ENCODE measurements around the gene SMPD2.

Gene SMPD2

GRCh38 chr6:109429496-109429895 lies 11.0 kb upstream of the SMPD2 start:
- Mint-ChIP-seq H3K4me3 (no peak overlapping the region), H3K27me3 (peaks cover 27% of the 10 kb centered on the region), H3K4me1 (peaks cover 5% of the 10 kb centered on the region), H3K36me3 (ENCODE audit: insufficient read depth) (peaks cover 2% of the 10 kb centered on the region), H3K27ac (ENCODE audit: low read depth) (peak overlapping the region; percentile 7), H3K9me3 (no peaks in the 10 kb centered on the region)
- DNase-seq (ENCODE audit: low spot score in 2 of 2) (no peak), ATAC-seq (replicated peaks; ENCODE audit: extremely low read depth, poor library complexity, severe bottlenecking) (no peak)

- H3K27me3 Mint-ChIP-seq: peaks cover 12% of the 10 kb centered on the region
- ATAC-seq (replicated peaks; ENCODE audit: extremely low read depth, poor library complexity, severe bottlenecking) (no peak), DNase-seq (ENCODE audit: low spot score in 2 of 2) (no peak)
- no peaks in the 10 kb centered on the region for H3K9me3 Mint-ChIP-seq
- no peak overlapping the region for H3K27ac Mint-ChIP-seq (ENCODE audit: low read depth)
- no peak overlapping the region for H3K4me3 Mint-ChIP-seq
- H3K4me1 Mint-ChIP-seq: no peaks in the 10 kb centered on the region
- H3K36me3 Mint-ChIP-seq (ENCODE audit: insufficient read depth): peaks cover 3% of the 10 kb centered on the region
Measured at GRCh38 chr6:109434456-109434855, 6.1 kb upstream of the SMPD2 start.

GRCh38 chr6:109436041-109436440 lies 4.5 kb upstream of the SMPD2 start:
- no peak overlapping the region for H3K4me3 Mint-ChIP-seq
- H3K27ac Mint-ChIP-seq (ENCODE audit: low read depth): no peak overlapping the region

GRCh38 chr6:109441069-109441816 lies 719 bp downstream of the SMPD2 start:
- peak overlapping the region; percentile 95 for H3K27ac Mint-ChIP-seq (ENCODE audit: low read depth)
- ATAC-seq (replicated peaks; ENCODE audit: extremely low read depth, poor library complexity, severe bottlenecking) (peak; percentile 55), DNase-seq (ENCODE audit: low spot score in 2 of 2) (peak; percentile 30 to 45)
- no peaks in the 10 kb centered on the region for H3K9me3 Mint-ChIP-seq
- H3K27me3 Mint-ChIP-seq: no peaks in the 10 kb centered on the region
- H3K36me3 Mint-ChIP-seq (ENCODE audit: insufficient read depth): peaks cover 13% of the 10 kb centered on the region
- peaks cover 28% of the 10 kb centered on the region for H3K4me1 Mint-ChIP-seq
- H3K4me3 Mint-ChIP-seq: peak overlapping the region; percentile 95

More at GRCh38 chr6:109436041-109436440, 4.5 kb upstream of the SMPD2 start:
- Mint-ChIP-seq H3K36me3 (ENCODE audit: insufficient read depth) (peaks cover 9% of the 10 kb centered on the region), H3K4me1 (peaks cover 2% of the 10 kb centered on the region), H3K27me3 (no peaks in the 10 kb centered on the region), H3K9me3 (no peaks in the 10 kb centered on the region)
- DNase-seq (ENCODE audit: low spot score in 2 of 2) (no peak), ATAC-seq (replicated peaks; ENCODE audit: extremely low read depth, poor library complexity, severe bottlenecking) (no peak)

- Mint-ChIP-seq H3K4me3 (peak overlapping the region; percentile 95), H3K27ac (ENCODE audit: low read depth) (peak overlapping the region; percentile 95), H3K9me3 (no peaks in the 10 kb centered on the region), H3K36me3 (ENCODE audit: insufficient read depth) (peaks cover 20% of the 10 kb centered on the region), H3K27me3 (no peaks in the 10 kb centered on the region), H3K4me1 (peaks cover 28% of the 10 kb centered on the region)
- DNase-seq (ENCODE audit: low spot score in 2 of 2) (no peak), ATAC-seq (replicated peaks; ENCODE audit: extremely low read depth, poor library complexity, severe bottlenecking) (no peak)
Measured at GRCh38 chr6:109442393-109442924, 1.9 kb downstream of the SMPD2 start.

- Mint-ChIP-seq H3K27ac (ENCODE audit: low read depth) (peak overlapping the region; percentile 16), H3K4me3 (no peak overlapping the region), H3K27me3 (no peaks in the 10 kb centered on the region), H3K36me3 (ENCODE audit: insufficient read depth) (peaks cover 22% of the 10 kb centered on the region), H3K4me1 (peaks cover 39% of the 10 kb centered on the region), H3K9me3 (no peaks in the 10 kb centered on the region)
- DNase-seq (ENCODE audit: low spot score in 2 of 2): no peak
- no peak for ATAC-seq (replicated peaks; ENCODE audit: extremely low read depth, poor library complexity, severe bottlenecking)
Measured at GRCh38 chr6:109443425-109443950, 3.0 kb downstream of the SMPD2 start.

GRCh38 chr6:109445382-109445781 lies 4.9 kb downstream of the SMPD2 start:
- H3K27ac Mint-ChIP-seq (ENCODE audit: low read depth): peak overlapping the region; percentile 32
- DNase-seq (ENCODE audit: low spot score in 2 of 2): no peak
- H3K4me3 Mint-ChIP-seq: no peak overlapping the region
- no peaks in the 10 kb centered on the region for H3K27me3 Mint-ChIP-seq
- ATAC-seq (replicated peaks; ENCODE audit: extremely low read depth, poor library complexity, severe bottlenecking): no peak
- H3K36me3 Mint-ChIP-seq (ENCODE audit: insufficient read depth): peaks cover 23% of the 10 kb centered on the region
- peaks cover 51% of the 10 kb centered on the region for H3K4me1 Mint-ChIP-seq
- no peaks in the 10 kb centered on the region for H3K9me3 Mint-ChIP-seq

GRCh38 chr6:109446072-109446471 lies 5.5 kb downstream of the SMPD2 start:
- Mint-ChIP-seq H3K27me3 (no peaks in the 10 kb centered on the region), H3K4me1 (peaks cover 55% of the 10 kb centered on the region), H3K36me3 (ENCODE audit: insufficient read depth) (peaks cover 23% of the 10 kb centered on the region), H3K9me3 (no peaks in the 10 kb centered on the region), H3K4me3 (no peak overlapping the region), H3K27ac (ENCODE audit: low read depth) (peak overlapping the region; percentile 44)
- no peak for ATAC-seq (replicated peaks; ENCODE audit: extremely low read depth, poor library complexity, severe bottlenecking)
- no peak for DNase-seq (ENCODE audit: low spot score in 2 of 2)

- no peak for ATAC-seq (replicated peaks; ENCODE audit: extremely low read depth, poor library complexity, severe bottlenecking)
- Mint-ChIP-seq H3K36me3 (ENCODE audit: insufficient read depth) (peaks cover 21% of the 10 kb centered on the region), H3K9me3 (no peaks in the 10 kb centered on the region), H3K27ac (ENCODE audit: low read depth) (peak overlapping the region; percentile 44), H3K4me1 (peaks cover 50% of the 10 kb centered on the region), H3K27me3 (no peaks in the 10 kb centered on the region), H3K4me3 (no peak overlapping the region)
- DNase-seq (ENCODE audit: low spot score in 2 of 2): no peak
Measured at GRCh38 chr6:109446541-109446940, 6.0 kb downstream of the SMPD2 start.

GRCh38 chr6:109447087-109447486 lies 6.6 kb downstream of the SMPD2 start:
- Mint-ChIP-seq H3K36me3 (ENCODE audit: insufficient read depth) (peaks cover 19% of the 10 kb centered on the region), H3K4me3 (no peak overlapping the region), H3K27ac (ENCODE audit: low read depth) (no peak overlapping the region), H3K4me1 (peaks cover 45% of the 10 kb centered on the region), H3K9me3 (no peaks in the 10 kb centered on the region), H3K27me3 (no peaks in the 10 kb centered on the region)
- ATAC-seq (replicated peaks; ENCODE audit: extremely low read depth, poor library complexity, severe bottlenecking): no peak
- DNase-seq (ENCODE audit: low spot score in 2 of 2): no peak

GRCh38 chr6:109447878-109448555 lies 7.5 kb downstream of the SMPD2 start:
- Mint-ChIP-seq H3K4me3 (peak overlapping the region; percentile 21), H3K36me3 (ENCODE audit: insufficient read depth) (peaks cover 19% of the 10 kb centered on the region), H3K27ac (ENCODE audit: low read depth) (no peak overlapping the region), H3K9me3 (no peaks in the 10 kb centered on the region), H3K27me3 (no peaks in the 10 kb centered on the region), H3K4me1 (peaks cover 35% of the 10 kb centered on the region)
- ATAC-seq (replicated peaks; ENCODE audit: extremely low read depth, poor library complexity, severe bottlenecking): no peak
- no peak for DNase-seq (ENCODE audit: low spot score in 2 of 2)

- H3K4me1 Mint-ChIP-seq: peaks cover 29% of the 10 kb centered on the region
Measured at GRCh38 chr6:109448615-109449014, 8.1 kb downstream of the SMPD2 start.

More at GRCh38 chr6:109448615-109449014, 8.1 kb downstream of the SMPD2 start:
- DNase-seq (ENCODE audit: low spot score in 2 of 2) (no peak), ATAC-seq (replicated peaks; ENCODE audit: extremely low read depth, poor library complexity, severe bottlenecking) (no peak)
- peak overlapping the region; percentile 21 for H3K4me3 Mint-ChIP-seq
- H3K36me3 Mint-ChIP-seq (ENCODE audit: insufficient read depth): peaks cover 19% of the 10 kb centered on the region
- no peaks in the 10 kb centered on the region for H3K27me3 Mint-ChIP-seq
- H3K27ac Mint-ChIP-seq (ENCODE audit: low read depth): no peak overlapping the region
- no peaks in the 10 kb centered on the region for H3K9me3 Mint-ChIP-seq
